ENCODE measurements around the gene TM6SF1.

DNA sequence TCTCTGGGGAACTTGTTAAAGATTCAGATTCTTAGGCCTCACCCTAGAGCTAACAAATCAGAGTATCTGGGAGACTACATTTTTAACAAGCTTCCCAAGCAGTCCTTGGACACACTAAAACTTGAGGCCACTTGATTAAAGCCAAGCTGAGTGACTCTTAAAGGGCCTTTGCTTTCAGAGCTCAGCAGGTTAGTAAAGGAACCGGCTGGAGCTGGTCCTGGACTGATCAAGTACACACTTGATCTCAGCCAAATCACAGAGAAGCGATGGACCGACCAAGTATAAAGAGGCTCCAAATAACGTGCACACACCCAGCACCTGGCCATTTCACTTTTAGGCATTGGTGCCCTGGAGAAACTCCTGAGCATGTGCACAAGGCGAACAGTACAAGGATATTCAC, 12.9 kb upstream of the TM6SF1 start:
- TF ChIP-seq, protein P1, sequence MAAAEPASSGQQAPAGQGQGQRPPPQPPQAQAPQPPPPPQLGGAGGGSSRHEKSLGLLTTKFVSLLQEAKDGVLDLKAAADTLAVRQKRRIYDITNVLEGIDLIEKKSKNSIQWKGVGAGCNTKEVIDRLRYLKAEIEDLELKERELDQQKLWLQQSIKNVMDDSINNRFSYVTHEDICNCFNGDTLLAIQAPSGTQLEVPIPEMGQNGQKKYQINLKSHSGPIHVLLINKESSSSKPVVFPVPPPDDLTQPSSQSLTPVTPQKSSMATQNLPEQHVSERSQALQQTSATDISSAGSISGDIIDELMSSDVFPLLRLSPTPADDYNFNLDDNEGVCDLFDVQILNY (CRISPR knock-in tag; IDR thresholded peaks at IDR 0.05): no peak
- TF ChIP-seq EGR1 (conservative IDR thresholded peaks at IDR 0.05): no peak
- TF ChIP-seq, protein P2, sequence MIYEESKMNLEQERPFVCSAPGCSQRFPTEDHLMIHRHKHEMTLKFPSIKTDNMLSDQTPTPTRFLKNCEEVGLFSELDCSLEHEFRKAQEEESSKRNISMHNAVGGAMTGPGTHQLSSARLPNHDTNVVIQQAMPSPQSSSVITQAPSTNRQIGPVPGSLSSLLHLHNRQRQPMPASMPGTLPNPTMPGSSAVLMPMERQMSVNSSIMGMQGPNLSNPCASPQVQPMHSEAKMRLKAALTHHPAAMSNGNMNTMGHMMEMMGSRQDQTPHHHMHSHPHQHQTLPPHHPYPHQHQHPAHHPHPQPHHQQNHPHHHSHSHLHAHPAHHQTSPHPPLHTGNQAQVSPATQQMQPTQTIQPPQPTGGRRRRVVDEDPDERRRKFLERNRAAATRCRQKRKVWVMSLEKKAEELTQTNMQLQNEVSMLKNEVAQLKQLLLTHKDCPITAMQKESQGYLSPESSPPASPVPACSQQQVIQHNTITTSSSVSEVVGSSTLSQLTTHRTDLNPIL (CRISPR knock-in tag; IDR thresholded peaks at IDR 0.05): no peak
- no peak for TF ChIP-seq CCNT2 (IDR thresholded peaks at IDR 0.05; ENCODE audit: borderline replicate concordance, extremely low read depth, insufficient read length, low read depth, low read length)
- no peak for TF ChIP-seq XRCC5 (IDR thresholded peaks at IDR 0.05; ENCODE audit: low read depth, low read length)
- TF ChIP-seq, protein P3, sequence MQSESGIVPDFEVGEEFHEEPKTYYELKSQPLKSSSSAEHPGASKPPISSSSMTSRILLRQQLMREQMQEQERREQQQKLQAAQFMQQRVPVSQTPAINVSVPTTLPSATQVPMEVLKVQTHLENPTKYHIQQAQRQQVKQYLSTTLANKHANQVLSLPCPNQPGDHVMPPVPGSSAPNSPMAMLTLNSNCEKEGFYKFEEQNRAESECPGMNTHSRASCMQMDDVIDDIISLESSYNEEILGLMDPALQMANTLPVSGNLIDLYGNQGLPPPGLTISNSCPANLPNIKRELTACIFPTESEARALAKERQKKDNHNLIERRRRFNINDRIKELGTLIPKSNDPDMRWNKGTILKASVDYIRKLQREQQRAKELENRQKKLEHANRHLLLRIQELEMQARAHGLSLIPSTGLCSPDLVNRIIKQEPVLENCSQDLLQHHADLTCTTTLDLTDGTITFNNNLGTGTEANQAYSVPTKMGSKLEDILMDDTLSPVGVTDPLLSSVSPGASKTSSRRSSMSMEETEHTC (IDR thresholded peaks at IDR 0.05): no peak
- TF ChIP-seq SETDB1 (IDR thresholded peaks at IDR 0.05; ENCODE audit: low read length): no peak

Data from K562 (cell line).